T-helper 17 cell (primary cell): ENCODE measurements around the gene FAM186B. TPM values are rescaled to one million over a fixed set of nuclear protein-coding genes. Genes with fewer than 3 reads are reported as not detected.
"Not testable (repeated sequence)": the region's sequence is repeated elsewhere in the genome, so short reads cannot be mapped to it uniquely, and the experiment has no call there.

ENCODE experiments used
- ATAC-seq: fragments of 150-1000 bp; cut with Tn5 transposase; 2 replicates; pipeline ENCODE4 v1.10.0; 2021; ENCODE audit warnings: mild to moderate bottlenecking, moderate library complexity
- DNase-seq, 3 donors: peaks; one replicate each; pipeline versions ENCODE4 v3.0.0 to v3.0.0-alpha.2; 2020 to 2021
- H3K9me3 ChIP-seq: one replicate; pipeline ENCODE4 v1.7.0; 2013; ENCODE audit warnings: low read length, mild to moderate bottlenecking; ENCODE audit not compliant: control insufficient read depth, poor library complexity, severe bottlenecking
- H3K27ac Mint-ChIP-seq: one replicate; pipeline ENCODE4 v1.8.0; 2022; ENCODE audit warnings: mild to moderate bottlenecking, moderate library complexity, mixed read lengths
- H3K27me3 Mint-ChIP-seq: one replicate; pipeline ENCODE4 v1.8.0; 2022; ENCODE audit warnings: mixed read lengths
- H3K36me3 Mint-ChIP-seq: one replicate; pipeline ENCODE4 v1.8.0; 2022; ENCODE audit warnings: low read depth, mixed read lengths
- H3K4me1 Mint-ChIP-seq: one replicate; pipeline ENCODE4 v1.8.0; 2022; ENCODE audit warnings: mild to moderate bottlenecking, mixed read lengths
- H3K4me3 Mint-ChIP-seq: one replicate; pipeline ENCODE4 v1.8.0; 2022; ENCODE audit warnings: mild to moderate bottlenecking, moderate library complexity, mixed read lengths
- total RNA-seq, 4 donors: library from RNA in 2 of 4; stranded (reverse) in 2 of 4; gene quantifications; one replicate each; pipeline ENCODE4 v1.2.3 and lab custom pipeline; 2022 to 2026

Gene FAM186B
- total RNA-seq (under 1 TPM; 0.37 to 0.39 TPM), total RNA-seq (lab: John Stamatoyannopoulos, UW) (0.35 to 0.38 reads per million in 2 donors)

GRCh38 chr12:49605539-49605938 lies at the start of gene FAM186B:
Gene FAM186B (minus strand): TSS chr12:49605639. CDS start chr12:49605477, 162 bp downstream.
- not testable (repeated sequence) for H3K9me3 ChIP-seq, DNase-seq, ATAC-seq, H3K4me1 Mint-ChIP-seq, H3K27me3 Mint-ChIP-seq, H3K36me3 Mint-ChIP-seq, H3K4me3 Mint-ChIP-seq
- peak within 1 kb of the TSS; percentile 63 for H3K27ac Mint-ChIP-seq

GRCh38 chr12:49654715-49655114 lies 49.3 kb upstream of the FAM186B start:
- ATAC-seq (no peak), DNase-seq (no peak)
- no peak overlapping the region for H3K4me3 Mint-ChIP-seq
- H3K36me3 Mint-ChIP-seq = peaks cover 15% of the 10 kb centered on the region
- H3K27ac Mint-ChIP-seq = no peak overlapping the region
- no peaks in the 10 kb centered on the region for H3K27me3 Mint-ChIP-seq
- peaks cover 19% of the 10 kb centered on the region for H3K4me1 Mint-ChIP-seq
- no peaks in the 10 kb centered on the region for H3K9me3 ChIP-seq

GRCh38 chr12:49652921-49653520 lies 47.6 kb upstream of the FAM186B start:
- Mint-ChIP-seq H3K4me1 (peaks cover 17% of the 10 kb centered on the region), H3K36me3 (peaks cover 14% of the 10 kb centered on the region)

GRCh38 chr12:49651855-49652254 lies 46.4 kb upstream of the FAM186B start:
- peak overlapping the region; percentile 56 for H3K27ac Mint-ChIP-seq
- ATAC-seq = no peak
- H3K4me1 Mint-ChIP-seq = peaks cover 14% of the 10 kb centered on the region

More at GRCh38 chr12:49652921-49653520, 47.6 kb upstream of the FAM186B start:
- no peaks in the 10 kb centered on the region for H3K9me3 ChIP-seq
- DNase-seq (no peak), ATAC-seq (no peak)
- H3K4me3 Mint-ChIP-seq = no peak overlapping the region
- H3K27ac Mint-ChIP-seq = peak overlapping the region; percentile 56
- no peaks in the 10 kb centered on the region for H3K27me3 Mint-ChIP-seq

GRCh38 chr12:49649892-49650291 lies 44.5 kb upstream of the FAM186B start:
- H3K4me1 Mint-ChIP-seq = peaks cover 10% of the 10 kb centered on the region
- DNase-seq = no peak
- H3K27me3 Mint-ChIP-seq = no peaks in the 10 kb centered on the region
- H3K9me3 ChIP-seq = no peaks in the 10 kb centered on the region
- ATAC-seq = no peak
- peak overlapping the region; percentile 90 for H3K27ac Mint-ChIP-seq
- peaks cover 12% of the 10 kb centered on the region for H3K36me3 Mint-ChIP-seq
- no peak overlapping the region for H3K4me3 Mint-ChIP-seq

More at GRCh38 chr12:49651855-49652254, 46.4 kb upstream of the FAM186B start:
- Mint-ChIP-seq H3K36me3 (peaks cover 9% of the 10 kb centered on the region), H3K4me3 (no peak overlapping the region), H3K27me3 (no peaks in the 10 kb centered on the region)
- no peaks in the 10 kb centered on the region for H3K9me3 ChIP-seq
- no peak for DNase-seq

- Mint-ChIP-seq H3K36me3 (peaks cover 11% of the 10 kb centered on the region), H3K27ac (peak overlapping the region; percentile 90), H3K4me1 (peaks cover 15% of the 10 kb centered on the region), H3K4me3 (no peak overlapping the region), H3K27me3 (no peaks in the 10 kb centered on the region)
- H3K9me3 ChIP-seq = no peaks in the 10 kb centered on the region
- ATAC-seq (no peak), DNase-seq (no peak)
Measured at GRCh38 chr12:49649445-49649844, 44.0 kb upstream of the FAM186B start.

GRCh38 chr12:49648712-49649003 lies 43.2 kb upstream of the FAM186B start:
- no peaks in the 10 kb centered on the region for H3K27me3 Mint-ChIP-seq
- no peak for ATAC-seq
- H3K27ac Mint-ChIP-seq = peak overlapping the region; percentile 90
- no peak for DNase-seq
- H3K9me3 ChIP-seq = no peaks in the 10 kb centered on the region
- peaks cover 7% of the 10 kb centered on the region for H3K36me3 Mint-ChIP-seq
- H3K4me3 Mint-ChIP-seq = no peak overlapping the region
- H3K4me1 Mint-ChIP-seq = peaks cover 17% of the 10 kb centered on the region

GRCh38 chr12:49647827-49648711 lies 42.6 kb upstream of the FAM186B start:
- ATAC-seq = no peak
- DNase-seq = no peak
- Mint-ChIP-seq H3K4me3 (no peak overlapping the region), H3K4me1 (peaks cover 17% of the 10 kb centered on the region), H3K36me3 (peaks cover 7% of the 10 kb centered on the region), H3K27ac (peak overlapping the region; percentile 90), H3K27me3 (no peaks in the 10 kb centered on the region)
- H3K9me3 ChIP-seq = no peaks in the 10 kb centered on the region

GRCh38 chr12:49646871-49647654 lies 41.6 kb upstream of the FAM186B start:
- DNase-seq (no peak), ATAC-seq (no peak)
- peak overlapping the region; percentile 90 for H3K27ac Mint-ChIP-seq
- H3K4me3 Mint-ChIP-seq = no peak overlapping the region
- peaks cover 17% of the 10 kb centered on the region for H3K4me1 Mint-ChIP-seq
- no peaks in the 10 kb centered on the region for H3K27me3 Mint-ChIP-seq
- H3K9me3 ChIP-seq = no peaks in the 10 kb centered on the region
- H3K36me3 Mint-ChIP-seq = peaks cover 5% of the 10 kb centered on the region

- H3K4me1 Mint-ChIP-seq = peaks cover 17% of the 10 kb centered on the region
- ATAC-seq (no peak), DNase-seq (no peak)
- peak overlapping the region; percentile 90 for H3K27ac Mint-ChIP-seq
- H3K27me3 Mint-ChIP-seq = no peaks in the 10 kb centered on the region
- no peaks in the 10 kb centered on the region for H3K9me3 ChIP-seq
- no peak overlapping the region for H3K4me3 Mint-ChIP-seq
- peaks cover 5% of the 10 kb centered on the region for H3K36me3 Mint-ChIP-seq
Measured at GRCh38 chr12:49646331-49646830, 40.9 kb upstream of the FAM186B start.

GRCh38 chr12:49645146-49646039 lies 40.0 kb upstream of the FAM186B start:
- Mint-ChIP-seq H3K36me3 (peaks cover 5% of the 10 kb centered on the region), H3K27ac (peak overlapping the region; percentile 90), H3K4me1 (peaks cover 19% of the 10 kb centered on the region), H3K27me3 (no peaks in the 10 kb centered on the region), H3K4me3 (no peak overlapping the region)
- no peaks in the 10 kb centered on the region for H3K9me3 ChIP-seq
- DNase-seq = no peak
- ATAC-seq = no peak

GRCh38 chr12:49644620-49644994 lies 39.2 kb upstream of the FAM186B start:
- peak overlapping the region; percentile 7 for H3K4me3 Mint-ChIP-seq

More at GRCh38 chr12:49644620-49644994, 39.2 kb upstream of the FAM186B start:
- Mint-ChIP-seq H3K27me3 (no peaks in the 10 kb centered on the region), H3K27ac (peak overlapping the region; percentile 90), H3K4me1 (peaks cover 15% of the 10 kb centered on the region), H3K36me3 (peaks cover 2% of the 10 kb centered on the region)
- peak; percentile 68 to 77 (median 69) for DNase-seq
- H3K9me3 ChIP-seq = no peaks in the 10 kb centered on the region
- peak; percentile 96 for ATAC-seq
